K562 (cell line): ENCODE data around the gene BLCAP. TPM values are rescaled to one million over a fixed set of nuclear protein-coding genes. Genes with fewer than 3 reads are reported as not detected.
A peak's percentile ranks its signal among the peaks of the same experiment; 100 is the strongest.

Experiments
- ATAC-seq: fragments of 200-7000 bp; cut with Tn5 transposase; 3 replicates; pipeline ENCODE4 v1.9.1; 2020; ENCODE audit warnings: moderate library complexity
- BruUV-seq: library from RNA; stranded (reverse); fragments of 400-500 nt; replicated peaks from 2 replicates; lab custom pipeline; 2021; lab: Mats Ljungman, UMichigan
- CTCF ChIA-PET: fragments of 300-600 bp; formaldehyde crosslinking; extraction: SDS; loops from one replicate; lab custom pipeline; 2021; ENCODE audit warnings: low intra/inter-chr PET ratio; lab: Yijun Ruan, JAX
- POLR2A ChIA-PET: fragments of 300-600, 350-650 bp; sonication (Branson Sonifier 250); formaldehyde crosslinking; extraction: SDS; loops from one replicate; lab custom pipeline; 2021; ENCODE audit warnings: antibody characterized with exemption, inconsistent platforms; lab: Yijun Ruan, JAX
- DNase-seq, 4 experiments: peaks; one replicate each; pipeline versions ENCODE4 v3.0.0 to v3.0.0-alpha.2; 2011 to 2018; ENCODE audit warnings: low spot score in 3 of 4, mixed read lengths in 3 of 4; ENCODE audit errors: extremely low read depth in 1 of 4
- FAIRE-seq: peaks from 2 replicates; lab custom pipeline; 2011; peaks lifted over from hg19 to GRCh38; lab: Jason Lieb, UNC
- H2AFZ ChIP-seq: 2 replicates; pipeline ENCODE4 v1.6.0; 2011; ENCODE audit warnings: low read depth, low read length, control low read depth, inconsistent platforms
- H3K27ac ChIP-seq: fragments of 200-600 bp; 3 replicates; pipeline ENCODE4 v1.8.0; 2011; ENCODE audit warnings: low read depth, mild to moderate bottlenecking, control low read depth, inconsistent platforms, low read length, moderate library complexity, mixed read lengths; ENCODE audit errors: extremely low read depth
- H3K27me3 ChIP-seq, 2 experiments: fragments of 300-600 bp in 1 of 2; 2 replicates in 1 of 2; 3 replicates in 1 of 2; pipeline versions ENCODE4 v1.6.0 to v1.8.0; 2011; ENCODE audit warnings: inconsistent platforms in 2 of 2, low read length in 2 of 2, mild to moderate bottlenecking in 1 of 2, mixed read lengths in 1 of 2, moderate library complexity in 1 of 2; ENCODE audit not compliant: control insufficient read depth in 2 of 2, insufficient read depth in 2 of 2
- H3K36me3 ChIP-seq: fragments of 300-600 bp; 3 replicates; pipeline ENCODE4 v1.8.0; 2011; ENCODE audit warnings: mild to moderate bottlenecking, low read length, inconsistent platforms; ENCODE audit not compliant: control insufficient read depth, insufficient read depth
- H3K4me1 ChIP-seq, 2 experiments: fragments of 200-600 bp in 1 of 2; replicated peaks in 1 of 2; 2 replicates in 1 of 2; 3 replicates in 1 of 2; pipeline versions ENCODE4 v1.5.1 to v1.8.0; 2011; ENCODE audit warnings: inconsistent platforms in 2 of 2, low read length in 2 of 2, mild to moderate bottlenecking in 1 of 2, mixed read lengths in 1 of 2, moderate library complexity in 1 of 2; ENCODE audit not compliant: control insufficient read depth in 2 of 2, insufficient read depth in 2 of 2
- H3K4me2 ChIP-seq: 2 replicates; pipeline ENCODE4 v1.6.1; 2011; ENCODE audit warnings: low read length, control low read depth, inconsistent platforms, mixed read lengths; ENCODE audit not compliant: insufficient read depth
- H3K4me3 ChIP-seq: fragments of 200-600 bp; sonication (generic), shearing (Covaris generic); 2 replicates; pipeline ENCODE4 v1.5.1; 2016; ENCODE audit warnings: control low read depth, inconsistent platforms
- H3K79me2 ChIP-seq: fragments of 200-600 bp; 3 replicates; pipeline ENCODE4 v1.8.0; 2011; ENCODE audit warnings: low read length, inconsistent platforms; ENCODE audit not compliant: control insufficient read depth, insufficient read depth
- H3K9ac ChIP-seq, 2 experiments: 2 replicates each; pipeline versions ENCODE4 v1.6.0 to v1.6.1; 2011; ENCODE audit warnings: low read depth in 2 of 2, low read length in 2 of 2, control low read depth in 1 of 2, inconsistent platforms in 1 of 2, mild to moderate bottlenecking in 1 of 2, mixed read lengths in 1 of 2; ENCODE audit not compliant: insufficient read depth in 1 of 2
- H3K9me1 ChIP-seq: one replicate; pipeline ENCODE4 v1.6.0; 2011; ENCODE audit warnings: inconsistent platforms, mild to moderate bottlenecking, low read length, moderate library complexity; ENCODE audit not compliant: control insufficient read depth, insufficient read depth
- H3K9me3 ChIP-seq: replicated peaks from 2 replicates; pipeline ENCODE4 v1.5.1; 2011; ENCODE audit warnings: low read depth, low read length, inconsistent platforms; ENCODE audit not compliant: control insufficient read depth, insufficient read depth
- H4K20me1 ChIP-seq: replicated peaks from 2 replicates; pipeline ENCODE4 v1.6.1; 2011; ENCODE audit warnings: low read length, inconsistent platforms, mixed read lengths; ENCODE audit not compliant: control insufficient read depth, insufficient read depth
- CBX3 ChIP-seq, 2 experiments: IDR thresholded peaks; 1 replicate in 1 of 2; 2 replicates in 1 of 2; pipeline ENCODE4 v1.6.1; 2012; ENCODE audit warnings: inconsistent platforms in 2 of 2, low read length in 2 of 2, borderline replicate concordance in 1 of 2, control low read depth in 1 of 2
- DIDO1 ChIP-seq: fragments of 450-650 bp; IDR thresholded peaks from 2 replicates; pipeline ENCODE4 v1.6.1; 2016; ENCODE audit warnings: low read depth, missing biosample characterization, missing genetic modification characterization
- DPF2 ChIP-seq: fragments of 450-650 bp; IDR thresholded peaks from 2 replicates; pipeline ENCODE4 v1.6.1; 2016
- HNRNPH1 ChIP-seq: fragments of 200-400 bp; formaldehyde crosslinking; optimal IDR thresholded peaks from 2 replicates; pipeline ENCODE3; 2017; ENCODE audit warnings: low read depth, mild to moderate bottlenecking, low read length, moderate library complexity
- HNRNPUL1 ChIP-seq: fragments of 200-400 bp; formaldehyde crosslinking; IDR thresholded peaks from 2 replicates; pipeline ENCODE4 v1.6.1; 2017; ENCODE audit warnings: low read length
- KDM5B ChIP-seq: fragments of 200-600 bp; sonication (generic); IDR thresholded peaks from 2 replicates; pipeline ENCODE4 v1.6.1; 2012; ENCODE audit warnings: low read depth, mild to moderate bottlenecking, moderate library complexity, low read length, control low read depth, inconsistent platforms; ENCODE audit not compliant: insufficient replicate concordance
- PHF20 ChIP-seq: fragments of 450-650 bp; IDR thresholded peaks from 2 replicates; pipeline ENCODE4 v1.6.1; 2018; ENCODE audit not compliant: partially characterized antibody
- SMARCA4 ChIP-seq: fragments of 450-650 bp; IDR thresholded peaks from 2 replicates; pipeline ENCODE4 v1.6.1; 2016
- SMARCB1 ChIP-seq: IDR thresholded peaks from 2 replicates; pipeline ENCODE4 v1.6.1; 2011; ENCODE audit warnings: improper control_type of control experiment, low read depth; ENCODE audit not compliant: insufficient read length
- TRIM24 ChIP-seq, 2 experiments: fragments of 450-650 bp; IDR thresholded peaks; 2 replicates each; pipeline ENCODE4 v1.6.1; 2016
- TRIM28 ChIP-seq: fragments of 450-650 bp; IDR thresholded peaks from 2 replicates; pipeline ENCODE4 v1.6.1; 2017
- U2AF2 ChIP-seq: fragments of 200-400 bp; formaldehyde crosslinking; optimal IDR thresholded peaks from 2 replicates; pipeline ENCODE3; 2017; ENCODE audit warnings: low read depth, mild to moderate bottlenecking, low read length
- ZFP30 ChIP-seq: fragments of 250-450 bp; sonication (Bioruptor Pico); IDR thresholded peaks from 2 replicates; pipeline ENCODE4 v1.8.0; 2022; ENCODE audit warnings: moderate library complexity, mild to moderate bottlenecking, inconsistent platforms, borderline replicate concordance
- ZNF146 ChIP-seq: IDR thresholded peaks from one replicate; pipeline ENCODE4 v1.6.1; 2018; ENCODE audit warnings: missing compliant biosample characterization; ENCODE audit not compliant: unreplicated experiment
- ZNF165 ChIP-seq: fragments of 250-450 bp; sonication (Bioruptor Pico); IDR thresholded peaks from 2 replicates; pipeline ENCODE4 v1.4.0; 2020; ENCODE audit warnings: borderline replicate concordance
- ZNF316 ChIP-seq: fragments of 450-650 bp; IDR thresholded peaks from 2 replicates; pipeline ENCODE4 v1.6.1; 2016
- ZNF347 ChIP-seq: fragments of 450-650 bp; formaldehyde crosslinking; IDR thresholded peaks from 2 replicates; pipeline ENCODE4 v1.4.0; 2020; ENCODE audit warnings: low read depth, mild to moderate bottlenecking, moderate library complexity
- ZNF518B ChIP-seq: fragments of 250-450 bp; sonication (Bioruptor Pico); IDR thresholded peaks from 2 replicates; pipeline ENCODE4 v1.5.0; 2021; ENCODE audit warnings: mild to moderate bottlenecking, moderate library complexity
- ZNF57 ChIP-seq: fragments of 450-650 bp; formaldehyde crosslinking; IDR thresholded peaks from 2 replicates; pipeline ENCODE4 v1.4.0; 2020; ENCODE audit warnings: mild to moderate bottlenecking, moderate library complexity
- ZNF77 ChIP-seq: fragments of 250-450 bp; sonication (Bioruptor Pico); IDR thresholded peaks from 2 replicates; pipeline ENCODE4 v1.5.0; 2020
- WGBS: fragments of 100-300 bp; shearing (Covaris generic); methylation state at CpG from one replicate; pipeline ENCODE4 v1.1.6; 2016; ENCODE audit warnings: low coverage, mixed read lengths; ENCODE audit not compliant: insufficient coverage; ENCODE audit errors: missing lambda C conversion rate; 5-methylcytosine and 5-hydroxymethylcytosine counted together
- in situ Hi-C: fragments of 300-500 bp; cut with MboI; formaldehyde crosslinking; loops from 4 replicates; pipeline ENCODE4 v1.15.0; 2018; ENCODE audit warnings: inconsistent platforms, mixed read lengths
- intact Hi-C: fragments of 100-400 bp; cut with micrococcal nuclease; formaldehyde crosslinking; loops from 2 replicates; pipeline ENCODE4 v1.14.2; 2022
- polyA plus RNA-seq, 8 experiments: library from polyadenylated mRNA; depleted of rRNA in 4 of 8; stranded (reverse) in 5 of 8; unstranded in 3 of 8; fragments of >200 nt; fragmentation: Nextera tagmentation in 2 of 8; fragmentation: Illumina TruSeq in 1 of 8; extraction: Ambion mirVana in 2 of 8; extraction: Trizol in 1 of 8; gene quantifications; 2 replicates each; pipeline versions ENCODE4 v1.2.1 to v1.2.3, GENCODE V29; 2011 to 2014; ENCODE audit warnings: inconsistent platforms in 1 of 8, missing spikeins in 1 of 8
- total RNA-seq, 7 experiments: library from RNA; depleted of rRNA in 6 of 7; stranded (reverse); fragments of >200 nt in 6 of 7; fragmentation: Illumina TruSeq in 2 of 7; extraction: Trizol in 2 of 7; gene quantifications; 2 replicates each; pipeline versions ENCODE4 v1.2.1 to v1.2.3, GENCODE V29; 2011 to 2021; ENCODE audit warnings: low replicate concordance in 1 of 7
- TF ChIP-seq, protein P1 (sequence below): fragments of 250-450 bp; sonication (Bioruptor Pico); IDR thresholded peaks from 2 replicates; pipeline ENCODE4 v1.9.0; 2021; ENCODE audit warnings: mild to moderate bottlenecking, inconsistent platforms

BLCAP gene
- total and polyA plus RNA-seq, 9 of the 15 experiments (the other 6 are each of a cell fraction or from before 2014, with no cell fraction given) = 16.9 to 41.5 (median 27.6) TPM

- no peaks in the 10 kb centered on the region for H3K36me3 ChIP-seq
- WGBS = 57% methylated on average over 5 of the region's 5 CpGs
- in situ Hi-C loops = loop anchor here (5.0 to 10.0 kb wide), 2 partner anchors 283 to 341 kb away; no protein-coding TSS in a partner anchor
- TF ChIP-seq U2AF2 (no peak), HNRNPH1 (no peak), TRIM28 (peak; percentile 11; the same call in 1 of the 2 replicates), DPF2 (no peak), TRIM24 (IDR thresholded peaks at IDR 0.05) (0 out of 4 replicates have a peak, but pooled peaks of 1 of the 2 experiments have one; percentile 17), SMARCB1 (no peak), HNRNPUL1 (no peak), ZNF77 (no peak), CBX3 (IDR thresholded peaks at IDR 0.05; ENCODE audit: borderline replicate concordance in 1 of 2, low read length in 2 of 2) (no peak), ZNF518B (no peak), ZNF347 (CRISPR knock-in tag) (no peak), ZNF165 (no peak), DIDO1 (tag) (no peak), ZNF57 (CRISPR knock-in tag) (no peak), ZNF146 (CRISPR knock-in tag) (no peak), PHF20 (no peak), SMARCA4 (no peak), ZFP30 (CRISPR knock-in tag) (no peak), KDM5B (no peak), ZNF316 (peak; percentile 74)
- TF ChIP-seq, protein P1, sequence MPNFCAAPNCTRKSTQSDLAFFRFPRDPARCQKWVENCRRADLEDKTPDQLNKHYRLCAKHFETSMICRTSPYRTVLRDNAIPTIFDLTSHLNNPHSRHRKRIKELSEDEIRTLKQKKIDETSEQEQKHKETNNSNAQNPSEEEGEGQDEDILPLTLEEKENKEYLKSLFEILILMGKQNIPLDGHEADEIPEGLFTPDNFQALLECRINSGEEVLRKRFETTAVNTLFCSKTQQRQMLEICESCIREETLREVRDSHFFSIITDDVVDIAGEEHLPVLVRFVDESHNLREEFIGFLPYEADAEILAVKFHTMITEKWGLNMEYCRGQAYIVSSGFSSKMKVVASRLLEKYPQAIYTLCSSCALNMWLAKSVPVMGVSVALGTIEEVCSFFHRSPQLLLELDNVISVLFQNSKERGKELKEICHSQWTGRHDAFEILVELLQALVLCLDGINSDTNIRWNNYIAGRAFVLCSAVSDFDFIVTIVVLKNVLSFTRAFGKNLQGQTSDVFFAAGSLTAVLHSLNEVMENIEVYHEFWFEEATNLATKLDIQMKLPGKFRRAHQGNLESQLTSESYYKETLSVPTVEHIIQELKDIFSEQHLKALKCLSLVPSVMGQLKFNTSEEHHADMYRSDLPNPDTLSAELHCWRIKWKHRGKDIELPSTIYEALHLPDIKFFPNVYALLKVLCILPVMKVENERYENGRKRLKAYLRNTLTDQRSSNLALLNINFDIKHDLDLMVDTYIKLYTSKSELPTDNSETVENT (CRISPR knock-in tag) = no peak
- TF ChIP-seq, all 486 proteins: peak for 3
- no peaks in the 10 kb centered on the region; a peak in 1 of 5 replicates for H3K27me3 ChIP-seq
- no peaks in the 10 kb centered on the region for H3K9me3 ChIP-seq
- H3K9me1 ChIP-seq = no peaks in the 10 kb centered on the region
- ChIA-PET CTCF (no interaction called here), POLR2A (interaction anchor here (0.6 kb wide), 1 partner anchor 359 kb away, joined by 3 read pairs; the partner anchor contains the start of genes MROH8 and RPN2)
- no peak overlapping the region for H3K27ac ChIP-seq
- H3K79me2 ChIP-seq = no peaks in the 10 kb centered on the region
- H3K4me1 ChIP-seq = peaks cover 0 to 14% of the 10 kb centered on the region in 2 experiments; a peak in 3 of 5 replicates
- ATAC-seq (no peak), DNase-seq (no peak), FAIRE-seq (no peak)
- no peak overlapping the region for H3K4me3 ChIP-seq
- no peak overlapping the region for H2AFZ ChIP-seq
- BruUV-seq = no TSS peak
- no peak overlapping the region for H3K9ac ChIP-seq
- no peak overlapping the region for H3K4me2 ChIP-seq
- H4K20me1 ChIP-seq = no peaks in the 10 kb centered on the region
- intact Hi-C loops = no loop called here
These were observed 10.3 kb upstream of the BLCAP start for GRCh38 chr20:37538003-37538402.
